ENCODE results near the gene MSANTD3. TPM values are rescaled to one million over a fixed set of nuclear protein-coding genes. Genes with fewer than 3 reads are reported as not detected.
"Not testable (repeated sequence)": the region's sequence is repeated elsewhere in the genome, so short reads cannot be mapped to it uniquely, and the experiment has no call there.

Gene MSANTD3
- polyA plus RNA-seq, 1 experiment, result 63.1 TPM

DNA sequence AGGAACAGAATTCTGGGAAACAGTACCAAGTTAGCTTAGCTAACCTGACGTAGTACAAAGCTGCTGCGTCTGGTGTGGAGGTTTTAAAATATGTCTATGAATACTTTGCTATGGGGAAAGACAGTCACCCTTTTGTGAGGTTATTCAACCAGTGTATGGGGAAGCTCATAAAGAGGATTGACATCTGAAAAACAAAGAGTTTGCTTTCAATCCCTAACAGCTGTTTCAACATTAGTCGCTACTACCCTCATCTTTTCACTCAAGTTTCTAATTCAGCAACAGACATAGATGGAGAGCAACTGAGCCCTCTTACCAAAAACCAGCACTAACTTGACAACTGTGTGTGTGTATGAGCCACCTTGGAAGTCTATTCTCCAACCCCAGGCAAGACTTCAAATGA is 7.8 kb upstream of the MSANTD3 start:
- POLR2A ChIA-PET, result interaction anchor here (1.4 kb wide), 1 partner anchor 9 kb away, joined by 4 read pairs; no protein-coding TSS in a partner anchor
- Histone ChIP-seq H3K27me3 (ENCODE audit: control insufficient read depth, insufficient read depth, low read length) (no peaks in the 10 kb centered on the region), H3K9me3 (ENCODE audit: control insufficient read depth, insufficient read depth, low read length) (no peaks in the 10 kb centered on the region), H3K4me3 (ENCODE audit: low read depth, low read length) (no peak overlapping the region), H3K27ac (ENCODE audit: low read depth, low read length) (no peak overlapping the region)
- no peak for DNase-seq (ENCODE audit: low read depth, low spot score)
- CTCF ChIA-PET, result interaction anchor here (1.3 kb wide), 1 partner anchor 176 kb away, joined by 5 read pairs; no protein-coding TSS in a partner anchor
- TF ChIP-seq CTCF (IDR thresholded peaks at IDR 0.05; ENCODE audit: low read depth, low read length), result no peak

- H3K27me3 ChIP-seq (ENCODE audit: control insufficient read depth, insufficient read depth, low read length); H3K4me3 ChIP-seq (ENCODE audit: low read depth, low read length); POLR2A ChIA-PET; H3K9me3 ChIP-seq (ENCODE audit: control insufficient read depth, insufficient read depth, low read length); DNase-seq (ENCODE audit: low read depth, low spot score); H3K27ac ChIP-seq (ENCODE audit: low read depth, low read length); CTCF ChIA-PET: not testable (repeated sequence)
Measured at GRCh38 chr9:100421116-100421515, 5.8 kb upstream of the MSANTD3 start.

- H3K4me3 ChIP-seq (ENCODE audit: low read depth, low read length), result no peak overlapping the region
- H3K27me3 ChIP-seq (ENCODE audit: control insufficient read depth, insufficient read depth, low read length), result no peaks in the 10 kb centered on the region
- POLR2A ChIA-PET, result interaction anchor here (0.7 to 0.8 kb wide), 2 partner anchors 165 to 407 kb away, joined by 3 to 4 read pairs; no protein-coding TSS in a partner anchor
- no peaks in the 10 kb centered on the region for H3K9me3 ChIP-seq (ENCODE audit: control insufficient read depth, insufficient read depth, low read length)
- TF ChIP-seq CTCF (IDR thresholded peaks at IDR 0.05; ENCODE audit: low read depth, low read length), result no peak
- DNase-seq (ENCODE audit: low read depth, low spot score), result no peak
- CTCF ChIA-PET, result interaction anchor here (1.2 to 1.3 kb wide), 2 partner anchors 12 to 101 kb away, joined by 4 to 5 read pairs; no protein-coding TSS in a partner anchor
- H3K27ac ChIP-seq (ENCODE audit: low read depth, low read length), result no peak overlapping the region
Measured at GRCh38 chr9:100425758-100426157, 1.2 kb upstream of the MSANTD3 start.

GRCh38 chr9:100426189-100426529 is 784 bp upstream of the MSANTD3 start:
- H3K4me3 ChIP-seq (ENCODE audit: low read depth, low read length), result peak overlapping the region; percentile 70
- no peak for TF ChIP-seq CTCF (IDR thresholded peaks at IDR 0.05; ENCODE audit: low read depth, low read length)
- CTCF ChIA-PET, result interaction anchor here (0.6 to 2.1 kb wide), 6 partner anchors 11 to 169 kb away, joined by 3 to 13 read pairs (median 4); no protein-coding TSS in a partner anchor
- H3K9me3 ChIP-seq (ENCODE audit: control insufficient read depth, insufficient read depth, low read length), result no peaks in the 10 kb centered on the region
- POLR2A ChIA-PET, result interaction anchor here (0.7 to 2.0 kb wide), 3 partner anchors 15 to 408 kb away, joined by 3 to 14 read pairs (median 4); no protein-coding TSS in a partner anchor
- no peaks in the 10 kb centered on the region for H3K27me3 ChIP-seq (ENCODE audit: control insufficient read depth, insufficient read depth, low read length)
- H3K27ac ChIP-seq (ENCODE audit: low read depth, low read length), result peak overlapping the region; percentile 92
- DNase-seq (ENCODE audit: low read depth, low spot score), result no peak

GRCh38 chr9:100427366-100428263 is 672 bp downstream of the MSANTD3 start:
- H3K9me3 ChIP-seq (ENCODE audit: control insufficient read depth, insufficient read depth, low read length), result no peaks in the 10 kb centered on the region
- no peak for TF ChIP-seq CTCF (IDR thresholded peaks at IDR 0.05; ENCODE audit: low read depth, low read length)
- CTCF ChIA-PET, result interaction anchor here (0.9 to 2.1 kb wide), 2 partner anchors 10 to 103 kb away, joined by 3 to 13 read pairs; no protein-coding TSS in a partner anchor
- no peak for DNase-seq (ENCODE audit: low read depth, low spot score)
- H3K4me3 ChIP-seq (ENCODE audit: low read depth, low read length), result peak overlapping the region; percentile 79
- POLR2A ChIA-PET, result interaction anchor here (1.1 to 2.0 kb wide), 3 partner anchors 9 to 75 kb away, joined by 4 to 14 read pairs (median 5); partner anchors contain the start of gene TEX10
- no peaks in the 10 kb centered on the region for H3K27me3 ChIP-seq (ENCODE audit: control insufficient read depth, insufficient read depth, low read length)
- peak overlapping the region; percentile 100 for H3K27ac ChIP-seq (ENCODE audit: low read depth, low read length)
